ENCODE measurements around the gene IAH1.

IAH1 gene

GRCh38 chr2:9462886-9463697 lies 11.3 kb upstream of the IAH1 start (continued):
- TF ChIP-seq PATZ1 (CRISPR knock-in tag; IDR thresholded peaks at IDR 0.05; ENCODE audit: borderline replicate concordance) (no peak), OSR1 (CRISPR knock-in tag; IDR thresholded peaks at IDR 0.05) (no peak), ZNF8 (CRISPR knock-in tag; IDR thresholded peaks at IDR 0.05) (no peak)

GRCh38 chr2:9463698-9464034 lies 10.7 kb upstream of the IAH1 start:
- ATAC-seq, result peak; percentile 40; the same call in 2 of the 3 replicates
- TF ChIP-seq BACH2 (CRISPR knock-in tag; IDR thresholded peaks at IDR 0.05; ENCODE audit: borderline replicate concordance), result no peak
- no peak for TF ChIP-seq ARNTL (CRISPR knock-in tag; IDR thresholded peaks at IDR 0.05; ENCODE audit: borderline replicate concordance, low read depth)
- no peak for TF ChIP-seq TCF4 (CRISPR knock-in tag; IDR thresholded peaks at IDR 0.05; ENCODE audit: borderline replicate concordance)
- TF ChIP-seq PPARA (CRISPR knock-in tag; IDR thresholded peaks at IDR 0.05; ENCODE audit: borderline replicate concordance), result no peak
- TF ChIP-seq CSDC2 (CRISPR knock-in tag; IDR thresholded peaks at IDR 0.05), result no peak
- TF ChIP-seq ZNF565 (CRISPR knock-in tag; conservative IDR thresholded peaks at IDR 0.05; ENCODE audit: low read depth), result no peak
- no peak for TF ChIP-seq TSHZ2 (CRISPR knock-in tag; IDR thresholded peaks at IDR 0.05)
- no peak for TF ChIP-seq ISL1 (CRISPR knock-in tag; IDR thresholded peaks at IDR 0.05)
- TF ChIP-seq OSR1 (CRISPR knock-in tag; IDR thresholded peaks at IDR 0.05), result no peak
- no peak for TF ChIP-seq ZFP30 (CRISPR knock-in tag; IDR thresholded peaks at IDR 0.05)
- TF ChIP-seq SNAI2 (CRISPR knock-in tag; IDR thresholded peaks at IDR 0.05), result no peak
- no peak for TF ChIP-seq ESRRG (CRISPR knock-in tag; IDR thresholded peaks at IDR 0.05)
- TF ChIP-seq RARB (CRISPR knock-in tag; IDR thresholded peaks at IDR 0.05), result no peak
- no peak for TF ChIP-seq CSRNP3 (CRISPR knock-in tag; IDR thresholded peaks at IDR 0.05)
- TF ChIP-seq GLIS3 (CRISPR knock-in tag; IDR thresholded peaks at IDR 0.05), result no peak
- TF ChIP-seq TOX (CRISPR knock-in tag; IDR thresholded peaks at IDR 0.05; ENCODE audit: borderline replicate concordance), result no peak
- no peak for TF ChIP-seq PATZ1 (CRISPR knock-in tag; IDR thresholded peaks at IDR 0.05; ENCODE audit: borderline replicate concordance)
- TF ChIP-seq POU6F1 (CRISPR knock-in tag; IDR thresholded peaks at IDR 0.05; ENCODE audit: borderline replicate concordance, low read depth), result no peak
- no peak for TF ChIP-seq ZFP3 (CRISPR knock-in tag; IDR thresholded peaks at IDR 0.05)

- TF ChIP-seq ZC3H10 (CRISPR knock-in tag; IDR thresholded peaks at IDR 0.05), result no peak
- no peak for TF ChIP-seq OSR1 (CRISPR knock-in tag; IDR thresholded peaks at IDR 0.05)
- TF ChIP-seq CREB5 (CRISPR knock-in tag; IDR thresholded peaks at IDR 0.05; ENCODE audit: low read depth), result no peak
- TF ChIP-seq ESRRG (CRISPR knock-in tag; IDR thresholded peaks at IDR 0.05), result no peak
- no peak for ATAC-seq
These were observed 9.2 kb upstream of the IAH1 start for GRCh38 chr2:9465170-9465569.

Measured in SK-N-SH treated with all-trans-retinoic acid at 6 μM for 48 hours (cell line).